ENCODE data around the gene BTBD9.

BTBD9 gene

DNA sequence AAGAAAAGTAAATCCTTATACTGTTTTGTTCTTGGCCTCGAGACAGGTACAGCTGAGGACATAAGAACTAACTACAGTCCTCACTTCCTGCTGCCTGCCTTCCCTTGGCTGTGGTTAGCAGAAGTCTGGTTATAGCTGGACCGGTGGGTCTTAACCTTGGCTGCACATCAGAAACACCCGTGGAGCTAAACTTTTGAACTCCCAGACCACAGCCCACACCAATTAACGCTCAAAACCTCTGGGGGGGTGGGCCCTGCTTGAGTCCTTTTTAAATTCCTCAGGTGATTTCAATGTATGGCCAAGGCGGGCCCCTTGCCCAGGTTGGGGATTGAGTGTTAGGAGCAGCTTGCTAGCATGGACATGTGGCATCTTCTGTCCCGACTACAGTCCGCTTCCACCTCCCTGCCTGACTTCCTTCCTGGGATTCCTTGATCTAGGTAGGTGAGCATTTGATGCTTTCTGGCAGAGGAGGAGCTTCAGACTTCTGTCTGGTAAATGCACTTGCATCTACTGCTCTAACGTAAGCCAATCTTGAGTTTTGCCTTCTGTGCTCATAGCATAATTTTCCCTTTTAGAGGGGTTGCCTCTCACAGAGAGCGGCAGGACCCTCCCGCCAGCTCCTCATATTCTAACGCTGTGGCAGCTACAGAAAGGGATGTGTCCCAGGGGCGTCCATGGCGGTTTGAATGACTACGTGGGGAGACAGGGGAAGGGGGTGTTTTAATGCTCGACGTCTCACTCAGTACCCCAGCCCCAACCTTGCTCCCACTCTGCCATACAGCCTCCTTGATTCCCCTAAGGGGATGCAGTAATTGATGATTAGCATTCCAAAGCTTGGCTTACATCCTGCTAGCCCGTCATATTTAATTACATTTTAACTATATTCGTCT is 430.1 kb downstream of the BTBD9 start:
- H3K36me3 ChIP-seq (ENCODE audit: insufficient read depth, low read length), result no peaks in the 10 kb centered on the region
- TF ChIP-seq POLR2AphosphoS5 (IDR thresholded peaks at IDR 0.05; ENCODE audit: borderline replicate concordance, low read depth, low read length) (no peak), EZH2 (IDR thresholded peaks at IDR 0.05) (no peak), FOXP2 (optimal IDR thresholded peaks at IDR 0.05; ENCODE audit: control extremely low read depth, extremely low read length, insufficient read depth) (no peak)
- H3K9me3 ChIP-seq (ENCODE audit: low read depth, low read length), result no peaks in the 10 kb centered on the region
- H3K9ac ChIP-seq (ENCODE audit: insufficient read length), result peak overlapping the region; percentile 39
- H3K4me3 ChIP-seq, result peak overlapping the region; percentile 67
- DNase-seq (ENCODE audit: low read depth, low spot score), result no peak
- H3K27ac ChIP-seq, result peak overlapping the region; percentile 76; the same call in 1 of the 2 replicates

DNA sequence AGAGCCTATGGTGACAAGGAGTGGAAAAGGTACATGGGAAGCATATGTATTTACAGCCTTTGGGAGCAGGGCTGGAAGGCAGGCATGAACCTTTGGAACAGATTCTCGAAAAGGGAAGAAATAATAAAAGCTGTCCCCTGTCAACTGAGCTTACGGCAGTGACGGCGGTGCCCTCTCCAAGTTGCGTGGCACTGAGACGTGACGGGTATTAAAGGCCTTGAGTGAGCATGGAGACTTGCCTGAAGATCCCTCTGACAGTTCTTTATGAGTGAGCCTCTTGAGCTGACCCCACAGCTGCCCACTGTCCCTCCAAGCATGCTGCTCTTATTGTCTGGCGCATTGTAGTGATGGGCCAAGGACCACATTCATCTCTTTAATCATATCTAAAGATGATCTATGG is 431.7 kb downstream of the BTBD9 start:
- H3K27ac ChIP-seq, result no peak overlapping the region
- TF ChIP-seq POLR2AphosphoS5 (IDR thresholded peaks at IDR 0.05; ENCODE audit: borderline replicate concordance, low read depth, low read length) (no peak), FOXP2 (optimal IDR thresholded peaks at IDR 0.05; ENCODE audit: control extremely low read depth, extremely low read length, insufficient read depth) (no peak), EZH2 (IDR thresholded peaks at IDR 0.05) (no peak)
- H3K9me3 ChIP-seq (ENCODE audit: low read depth, low read length), result no peaks in the 10 kb centered on the region
- H3K4me3 ChIP-seq, result no peak overlapping the region
- no peak for DNase-seq (ENCODE audit: low read depth, low spot score)
- no peak overlapping the region for H3K9ac ChIP-seq (ENCODE audit: insufficient read length)
- no peaks in the 10 kb centered on the region for H3K36me3 ChIP-seq (ENCODE audit: insufficient read depth, low read length)

DNA sequence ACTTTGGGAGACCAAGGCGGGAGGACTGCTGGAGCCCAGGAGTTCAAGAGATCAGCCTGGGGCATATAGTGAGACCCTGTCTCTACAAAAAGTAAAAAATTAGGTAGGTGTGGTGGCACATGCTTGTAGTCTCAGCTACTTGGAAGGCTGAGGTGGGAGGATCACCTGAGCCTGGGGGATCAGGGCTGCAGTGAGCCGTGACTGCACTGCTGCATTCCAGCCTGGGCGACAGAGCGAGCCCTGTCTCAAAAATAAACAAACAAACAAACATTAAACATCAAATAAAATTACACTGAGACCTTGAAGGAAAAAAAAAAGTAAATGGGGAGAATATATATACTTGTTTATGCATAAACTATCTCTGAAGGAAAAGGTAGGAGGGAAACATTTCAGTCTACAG is 432.4 kb downstream of the BTBD9 start:
- TF ChIP-seq EZH2 (IDR thresholded peaks at IDR 0.05) (no peak), POLR2AphosphoS5 (IDR thresholded peaks at IDR 0.05; ENCODE audit: borderline replicate concordance, low read depth, low read length) (no peak), FOXP2 (optimal IDR thresholded peaks at IDR 0.05; ENCODE audit: control extremely low read depth, extremely low read length, insufficient read depth) (no peak)
- DNase-seq (ENCODE audit: low read depth, low spot score), result no peak
- Histone ChIP-seq H3K9ac (ENCODE audit: insufficient read length) (no peak overlapping the region), H3K36me3 (ENCODE audit: insufficient read depth, low read length) (no peaks in the 10 kb centered on the region), H3K27ac (no peak overlapping the region), H3K4me3 (no peak overlapping the region), H3K9me3 (ENCODE audit: low read depth, low read length) (no peaks in the 10 kb centered on the region)

DNA sequence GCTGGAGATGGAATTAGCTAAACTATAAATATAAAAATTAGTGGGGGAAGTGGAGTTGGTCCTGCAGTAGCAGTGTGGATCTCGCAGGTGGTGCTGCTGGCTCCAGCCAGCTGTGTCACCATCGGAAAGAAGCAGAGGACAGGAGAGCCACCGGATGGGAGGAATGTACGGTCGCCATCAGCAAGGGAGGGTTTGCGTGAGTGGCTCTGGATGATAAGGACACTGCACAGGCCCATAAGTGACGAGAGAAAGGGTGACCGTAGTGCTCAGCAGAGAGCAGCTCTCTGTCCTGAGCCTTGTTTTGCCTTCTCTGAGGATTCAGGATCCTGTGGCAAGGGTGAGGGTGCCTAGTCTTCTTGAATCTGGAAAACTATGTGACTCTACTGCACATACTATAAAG is 441.5 kb downstream of the BTBD9 start:
- no peak overlapping the region for H3K9ac ChIP-seq (ENCODE audit: insufficient read length)
- H3K4me3 ChIP-seq, result no peak overlapping the region
- H3K27ac ChIP-seq, result no peak overlapping the region
- H3K9me3 ChIP-seq (ENCODE audit: low read depth, low read length), result no peaks in the 10 kb centered on the region
- DNase-seq (ENCODE audit: low read depth, low spot score), result no peak
- TF ChIP-seq EZH2 (IDR thresholded peaks at IDR 0.05) (no peak), POLR2AphosphoS5 (IDR thresholded peaks at IDR 0.05; ENCODE audit: borderline replicate concordance, low read depth, low read length) (no peak), FOXP2 (optimal IDR thresholded peaks at IDR 0.05; ENCODE audit: control extremely low read depth, extremely low read length, insufficient read depth) (no peak)
- H3K36me3 ChIP-seq (ENCODE audit: insufficient read depth, low read length), result no peaks in the 10 kb centered on the region

DNA sequence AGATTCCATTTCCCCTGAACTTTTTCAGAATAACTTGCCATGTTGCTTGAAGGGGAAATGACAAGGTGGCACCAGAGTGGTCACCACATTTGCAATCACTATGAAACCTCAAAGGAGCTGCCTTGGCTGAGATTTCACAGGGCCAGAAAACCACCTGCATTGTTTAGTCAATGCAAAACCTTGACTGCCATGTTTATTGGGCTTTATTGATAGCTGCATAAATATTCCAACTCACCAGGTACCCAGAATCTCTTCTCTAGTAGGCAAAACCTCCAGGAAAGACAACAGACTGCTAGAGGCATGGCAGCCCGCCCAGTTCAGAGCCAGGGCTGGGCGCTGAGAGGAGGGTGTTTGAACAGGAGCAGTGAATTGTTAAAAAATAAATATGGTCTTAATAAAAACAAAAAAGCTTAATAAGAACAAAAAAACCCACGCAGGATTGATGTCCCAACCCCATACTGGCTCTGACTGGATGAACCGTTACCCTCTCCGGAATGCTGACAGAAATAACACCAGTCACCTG is 444.6 kb downstream of the BTBD9 start:
- Histone ChIP-seq H3K27ac (no peak overlapping the region), H3K4me3 (no peak overlapping the region), H3K9ac (ENCODE audit: insufficient read length) (no peak overlapping the region), H3K9me3 (ENCODE audit: low read depth, low read length) (no peaks in the 10 kb centered on the region), H3K36me3 (ENCODE audit: insufficient read depth, low read length) (no peaks in the 10 kb centered on the region)
- TF ChIP-seq FOXP2 (optimal IDR thresholded peaks at IDR 0.05; ENCODE audit: control extremely low read depth, extremely low read length, insufficient read depth) (no peak), POLR2AphosphoS5 (IDR thresholded peaks at IDR 0.05; ENCODE audit: borderline replicate concordance, low read depth, low read length) (no peak), EZH2 (IDR thresholded peaks at IDR 0.05) (no peak)
- DNase-seq (ENCODE audit: low read depth, low spot score), result no peak

DNA sequence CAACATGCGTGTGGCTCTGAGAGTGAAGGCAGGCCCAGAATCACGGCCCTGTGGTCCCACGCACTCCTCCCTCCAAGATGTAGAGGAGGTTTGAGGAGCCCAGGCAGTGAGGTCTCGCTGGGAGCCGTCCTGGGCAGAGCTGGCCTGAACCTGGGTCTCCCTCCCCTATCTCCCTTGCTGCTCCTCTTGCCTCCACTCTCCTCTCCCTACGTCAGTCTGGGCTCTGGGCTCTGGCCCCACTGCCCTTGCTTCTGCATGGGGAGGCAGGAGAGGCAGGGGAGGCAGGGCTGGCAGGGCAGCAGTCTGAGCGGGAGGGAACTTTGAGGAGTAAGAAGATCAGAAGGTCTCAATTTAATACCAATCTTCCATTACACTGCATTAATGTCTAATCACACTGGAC is 445.1 kb downstream of the BTBD9 start:
- DNase-seq (ENCODE audit: low read depth, low spot score), result no peak
- Histone ChIP-seq H3K4me3 (no peak overlapping the region), H3K9ac (ENCODE audit: insufficient read length) (no peak overlapping the region), H3K9me3 (ENCODE audit: low read depth, low read length) (no peaks in the 10 kb centered on the region), H3K36me3 (ENCODE audit: insufficient read depth, low read length) (no peaks in the 10 kb centered on the region), H3K27ac (no peak overlapping the region)
- TF ChIP-seq EZH2 (IDR thresholded peaks at IDR 0.05) (no peak), FOXP2 (optimal IDR thresholded peaks at IDR 0.05; ENCODE audit: control extremely low read depth, extremely low read length, insufficient read depth) (no peak), POLR2AphosphoS5 (IDR thresholded peaks at IDR 0.05; ENCODE audit: borderline replicate concordance, low read depth, low read length) (no peak)

DNA sequence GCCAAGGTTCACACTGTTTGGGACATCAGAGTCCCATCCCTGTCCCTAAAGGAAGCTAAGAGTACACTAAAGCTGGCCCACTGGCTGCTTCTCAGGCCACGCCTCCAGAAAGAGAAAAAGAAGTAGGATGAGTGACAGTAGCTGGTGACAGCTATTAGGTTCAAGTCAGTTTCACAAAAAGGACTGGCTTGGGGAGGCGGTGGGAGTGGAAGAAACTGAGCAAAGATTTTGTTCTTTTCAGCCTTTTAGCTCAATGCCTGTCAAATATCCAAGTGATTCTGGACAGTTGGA is 445.5 kb downstream of the BTBD9 start:
- Histone ChIP-seq H3K4me3 (no peak overlapping the region), H3K27ac (no peak overlapping the region), H3K9ac (ENCODE audit: insufficient read length) (no peak overlapping the region), H3K9me3 (ENCODE audit: low read depth, low read length) (no peaks in the 10 kb centered on the region), H3K36me3 (ENCODE audit: insufficient read depth, low read length) (no peaks in the 10 kb centered on the region)
- TF ChIP-seq FOXP2 (optimal IDR thresholded peaks at IDR 0.05; ENCODE audit: control extremely low read depth, extremely low read length, insufficient read depth) (no peak), EZH2 (IDR thresholded peaks at IDR 0.05) (no peak), POLR2AphosphoS5 (IDR thresholded peaks at IDR 0.05; ENCODE audit: borderline replicate concordance, low read depth, low read length) (no peak)
- DNase-seq (ENCODE audit: low read depth, low spot score), result no peak

DNA sequence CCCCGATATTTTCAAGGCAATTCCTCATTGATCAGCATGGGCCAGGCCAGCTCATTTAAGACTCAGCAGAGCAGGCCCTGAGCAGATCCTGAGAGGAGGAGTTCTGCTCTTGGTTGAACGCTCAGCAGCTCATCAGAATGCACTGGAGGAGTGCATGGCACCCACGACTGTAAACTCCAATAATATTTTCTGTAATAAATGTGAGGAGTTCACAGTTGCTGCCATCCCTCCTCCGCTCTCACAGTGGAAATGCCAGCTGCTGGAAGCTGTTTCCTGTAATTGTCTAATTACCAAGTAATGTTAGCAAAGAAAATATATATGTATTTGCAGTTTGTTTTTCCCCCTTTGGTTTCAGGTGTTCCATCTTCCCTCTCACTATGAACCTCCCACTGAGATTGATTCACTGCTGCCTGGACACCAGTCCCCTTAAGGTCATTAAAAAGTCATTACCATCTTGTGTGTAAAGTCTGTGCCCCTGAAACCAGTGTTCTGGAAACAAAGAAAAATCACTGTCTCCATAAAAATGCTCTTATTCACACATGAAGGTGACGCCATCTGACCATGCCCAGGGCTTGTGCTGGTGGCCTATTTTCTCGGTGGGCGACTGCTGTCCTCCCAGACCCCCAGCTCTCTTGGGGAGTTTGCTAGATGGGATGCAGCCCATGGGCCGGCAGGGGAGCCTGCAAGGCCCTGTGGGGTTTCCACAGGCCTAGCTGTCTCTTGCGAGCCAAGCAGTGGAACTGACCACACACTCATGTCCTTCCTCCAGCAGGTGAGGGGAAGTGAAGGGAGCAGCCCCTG is 446.0 kb downstream of the BTBD9 start:
- Histone ChIP-seq H3K9me3 (ENCODE audit: low read depth, low read length) (no peaks in the 10 kb centered on the region), H3K9ac (ENCODE audit: insufficient read length) (no peak overlapping the region), H3K27ac (no peak overlapping the region), H3K4me3 (no peak overlapping the region), H3K36me3 (ENCODE audit: insufficient read depth, low read length) (no peaks in the 10 kb centered on the region)
- TF ChIP-seq POLR2AphosphoS5 (IDR thresholded peaks at IDR 0.05; ENCODE audit: borderline replicate concordance, low read depth, low read length), result no peak
- no peak for TF ChIP-seq FOXP2 (optimal IDR thresholded peaks at IDR 0.05; ENCODE audit: control extremely low read depth, extremely low read length, insufficient read depth)
- no peak for TF ChIP-seq EZH2 (IDR thresholded peaks at IDR 0.05)
- DNase-seq (ENCODE audit: low read depth, low spot score), result no peak
